HG02571 (cell line): ENCODE results near the gene LRRC45.

ENCODE experiments used
- ATAC-seq: cut with Tn5 transposase; IDR thresholded peaks from one replicate; pipeline ENCODE4 v1.9.1; 2021; ENCODE audit warnings: mild to moderate bottlenecking, moderate library complexity; ENCODE audit not compliant: unreplicated experiment

The LRRC45 gene

GRCh38 chr17:81993729-81994592 is 29.1 kb upstream of the LRRC45 start:
- no peak for ATAC-seq

- ATAC-seq = no peak
Observed at GRCh38 chr17:81994593-81995462, 28.3 kb upstream of the LRRC45 start.

GRCh38 chr17:81995463-81996231 is 27.5 kb upstream of the LRRC45 start:
- no peak for ATAC-seq

GRCh38 chr17:81996232-81996756 is 26.8 kb upstream of the LRRC45 start:
- no peak for ATAC-seq

GRCh38 chr17:81996757-81997441 is 26.2 kb upstream of the LRRC45 start:
- no peak for ATAC-seq

GRCh38 chr17:81998212-81998611 is 24.9 kb upstream of the LRRC45 start:
- no peak for ATAC-seq

- ATAC-seq = no peak
Observed at GRCh38 chr17:81998691-81999438, 24.2 kb upstream of the LRRC45 start.

- no peak for ATAC-seq
Observed at GRCh38 chr17:81999587-81999975, 23.5 kb upstream of the LRRC45 start.

GRCh38 chr17:81999976-82000802 is 22.9 kb upstream of the LRRC45 start:
- ATAC-seq = no peak

- no peak for ATAC-seq
Observed at GRCh38 chr17:82000803-82001570, 22.1 kb upstream of the LRRC45 start.

- ATAC-seq = no peak
Observed at GRCh38 chr17:82001571-82002056, 21.5 kb upstream of the LRRC45 start.

- ATAC-seq = no peak
Observed at GRCh38 chr17:82003411-82004381, 19.4 kb upstream of the LRRC45 start.

- ATAC-seq = no peak
Observed at GRCh38 chr17:82004517-82005455, 18.3 kb upstream of the LRRC45 start.

- ATAC-seq = no peak
Observed at GRCh38 chr17:82005701-82006348, 17.3 kb upstream of the LRRC45 start.
